IMR-90 (cell line): Measurements from ENCODE around the gene TAF3.

Experiments
- CEBPB ChIP-seq: IDR thresholded peaks from 2 replicates; pipeline ENCODE4 v1.6.1; 2012; ENCODE audit warnings: low read depth, low read length, improper control_type of control experiment
- MAFK ChIP-seq: IDR thresholded peaks from 2 replicates; pipeline ENCODE4 v1.6.1; 2012; ENCODE audit warnings: low read depth, low read length, improper control_type of control experiment

GRCh38 chr10:7948371-7949000 is 130.2 kb downstream of the TAF3 start:
- TF ChIP-seq CEBPB = no peak
- TF ChIP-seq MAFK = no peak
